ENCODE results near the gene PTPRS. TPM values are rescaled to one million over a fixed set of nuclear protein-coding genes. Genes with fewer than 3 reads are reported as not detected.
"Not testable (repeated sequence)": the region's sequence is repeated elsewhere in the genome, so short reads cannot be mapped to it uniquely, and the experiment has no call there.

PTPRS gene
- total RNA-seq, 1 donor from 2014 or later = 0.32 TPM

DNA sequence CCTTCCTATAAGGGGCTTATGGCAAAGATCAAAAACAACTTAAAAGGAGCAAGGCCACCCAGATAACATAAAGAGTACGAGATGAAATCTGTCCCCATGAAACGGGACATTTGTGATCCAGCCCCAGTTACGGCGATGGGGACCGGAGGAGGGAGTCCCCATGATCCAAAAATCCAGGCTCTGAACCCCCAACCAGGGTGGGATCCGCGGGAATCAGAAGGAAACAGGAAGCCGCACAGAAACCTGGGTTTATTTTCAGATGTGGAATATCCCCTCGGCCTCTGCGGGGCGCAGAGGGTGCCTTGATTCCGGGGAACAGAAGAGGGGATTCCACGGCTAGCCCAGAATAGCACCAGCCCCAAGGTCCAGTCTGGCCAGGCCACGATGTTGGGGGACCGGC is 5.0 kb downstream of the PTPRS start:
- intact Hi-C loops (cut with micrococcal nuclease) = no loop called here
- Mint-ChIP-seq H3K9me3 (no peaks in the 10 kb centered on the region), H3K36me3 (ENCODE audit: low read depth) (no peaks in the 10 kb centered on the region), H3K4me3 (ENCODE audit: low read depth) (no peak overlapping the region), H3K4me1 (ENCODE audit: low read depth) (peaks cover 6% of the 10 kb centered on the region), H3K27me3 (ENCODE audit: low read depth) (peaks cover 39% of the 10 kb centered on the region), H3K27ac (no peak overlapping the region)
- no peak for DNase-seq (ENCODE audit: low spot score)

DNA sequence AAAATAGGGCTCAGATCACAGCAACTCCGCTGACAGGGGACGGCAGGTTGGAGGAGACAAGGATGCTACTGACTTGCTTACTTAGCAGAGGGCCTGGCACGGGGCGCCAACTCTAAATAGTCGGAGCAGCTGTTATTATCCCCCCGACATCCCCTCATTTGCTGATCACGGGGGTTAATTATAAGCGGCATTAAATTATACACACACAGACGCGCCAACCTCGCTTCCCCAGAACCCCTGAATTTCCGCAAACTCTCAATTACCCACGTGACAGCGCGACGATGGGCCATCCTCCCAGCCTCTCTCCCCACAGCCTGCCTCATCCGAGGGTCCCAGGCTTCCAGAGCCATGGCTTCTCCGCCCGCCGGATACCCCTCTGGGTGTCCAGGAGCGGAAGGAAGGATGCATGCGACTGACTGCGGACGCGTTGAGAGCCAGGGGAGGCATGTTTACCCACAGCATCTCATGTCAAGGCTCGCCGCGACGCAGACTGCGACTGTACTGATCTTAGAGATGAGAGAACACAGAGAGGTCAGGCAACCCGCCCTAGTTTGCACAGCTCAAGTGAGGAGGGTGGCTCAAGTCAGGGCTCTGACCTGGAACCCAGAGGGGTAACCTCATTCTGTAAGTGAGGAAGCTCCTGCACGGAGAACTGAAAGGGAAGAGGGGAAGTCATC is 5.7 kb downstream of the PTPRS start:
- intact Hi-C loops (cut with micrococcal nuclease) = no loop called here
- no peaks in the 10 kb centered on the region for H3K36me3 Mint-ChIP-seq (ENCODE audit: low read depth)
- DNase-seq (ENCODE audit: low spot score) = no peak
- H3K4me3 Mint-ChIP-seq (ENCODE audit: low read depth) = no peak overlapping the region
- H3K4me1 Mint-ChIP-seq (ENCODE audit: low read depth) = peaks cover 6% of the 10 kb centered on the region
- H3K27me3 Mint-ChIP-seq (ENCODE audit: low read depth) = peaks cover 39% of the 10 kb centered on the region
- H3K27ac Mint-ChIP-seq = no peak overlapping the region
- H3K9me3 Mint-ChIP-seq = no peaks in the 10 kb centered on the region

DNA sequence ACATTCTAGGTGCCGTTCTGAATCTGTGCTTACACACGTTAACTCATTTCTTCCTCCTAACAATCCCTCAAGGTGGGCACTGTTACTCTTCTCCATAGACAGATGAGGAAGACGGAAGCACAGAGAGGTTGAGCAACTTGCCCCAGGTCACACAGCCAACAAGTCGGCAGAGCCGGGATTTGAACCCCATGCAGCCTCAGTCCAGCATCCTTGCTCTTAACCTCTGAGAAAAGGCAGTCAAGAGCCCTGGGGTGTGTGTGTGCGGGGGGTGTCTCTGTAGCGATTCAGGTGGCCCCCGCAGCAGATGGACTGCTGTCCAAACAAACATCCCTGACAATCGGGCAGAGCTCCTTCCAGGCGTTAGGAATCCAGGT is 6.3 kb downstream of the PTPRS start:
- no peak overlapping the region for H3K4me3 Mint-ChIP-seq (ENCODE audit: low read depth)
- H3K4me1 Mint-ChIP-seq (ENCODE audit: low read depth) = peaks cover 6% of the 10 kb centered on the region
- no peaks in the 10 kb centered on the region for H3K36me3 Mint-ChIP-seq (ENCODE audit: low read depth)
- peaks cover 38% of the 10 kb centered on the region for H3K27me3 Mint-ChIP-seq (ENCODE audit: low read depth)
- H3K9me3 Mint-ChIP-seq = no peaks in the 10 kb centered on the region
- intact Hi-C loops (cut with micrococcal nuclease) = no loop called here
- no peak for DNase-seq (ENCODE audit: low spot score)
- H3K27ac Mint-ChIP-seq = no peak overlapping the region

DNA sequence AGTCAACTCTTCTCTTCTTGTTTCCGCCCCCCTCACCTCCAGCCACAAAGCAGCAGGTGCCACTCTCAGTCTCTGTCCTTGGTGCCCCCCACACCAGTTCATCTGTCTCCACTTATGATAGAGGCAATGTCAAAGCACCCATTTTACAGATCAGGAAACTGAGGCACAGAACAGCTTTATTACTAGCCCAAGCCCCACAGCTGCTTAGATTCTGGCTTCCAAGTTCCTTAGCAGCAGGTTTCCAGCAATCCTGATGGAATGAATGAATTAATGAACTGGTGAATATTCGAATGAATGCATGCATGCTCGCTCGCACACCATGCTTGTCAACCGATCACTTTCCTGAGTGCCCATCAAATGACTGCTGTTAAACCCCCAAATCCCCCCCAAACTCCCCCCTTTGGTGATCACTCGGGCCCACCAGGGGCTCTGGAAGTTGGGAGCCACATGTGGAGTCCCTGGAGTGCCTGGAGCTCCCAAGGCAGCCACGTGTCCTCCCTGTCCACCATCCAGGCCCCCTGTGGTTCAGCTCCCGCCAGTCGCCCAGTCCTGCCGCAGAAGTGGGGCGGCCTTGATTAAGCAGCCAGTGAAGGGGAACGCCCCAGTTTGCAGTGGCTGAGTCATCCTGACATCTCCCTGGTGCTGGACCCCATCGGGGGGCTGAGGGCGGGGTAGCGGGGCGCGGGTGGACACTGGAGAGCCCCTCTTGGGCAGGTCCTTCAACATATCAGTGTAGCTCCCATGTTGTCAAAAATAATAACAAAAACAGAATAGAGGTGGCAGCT is 6.8 kb downstream of the PTPRS start:
- H3K27me3 Mint-ChIP-seq (ENCODE audit: low read depth) = peaks cover 32% of the 10 kb centered on the region
- no peaks in the 10 kb centered on the region for H3K36me3 Mint-ChIP-seq (ENCODE audit: low read depth)

DNA sequence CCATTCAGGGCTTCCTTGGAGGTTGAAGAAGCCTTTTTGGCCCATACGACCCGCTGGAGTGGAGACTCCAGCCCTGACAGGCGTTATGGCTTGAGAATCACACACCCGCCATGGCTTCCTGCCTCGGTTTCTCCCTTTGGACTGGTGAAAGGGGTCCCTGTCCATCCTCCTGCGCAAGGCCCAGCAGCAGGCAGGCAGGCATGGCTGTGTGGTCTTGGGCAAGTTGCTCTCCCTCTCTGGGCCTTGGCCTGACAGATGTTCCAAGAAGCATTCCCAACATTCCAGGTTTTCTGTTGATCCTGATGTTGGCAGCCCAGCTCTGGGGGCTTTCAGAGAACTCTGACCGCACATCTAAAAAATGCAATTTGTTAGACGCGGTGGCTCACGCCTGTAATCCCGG is 8.1 kb downstream of the PTPRS start:
- H3K27ac Mint-ChIP-seq = no peak overlapping the region
- H3K27me3 Mint-ChIP-seq (ENCODE audit: low read depth) = peaks cover 25% of the 10 kb centered on the region
- peaks cover 2% of the 10 kb centered on the region for H3K4me1 Mint-ChIP-seq (ENCODE audit: low read depth)
- intact Hi-C loops (cut with micrococcal nuclease) = no loop called here
- no peaks in the 10 kb centered on the region for H3K36me3 Mint-ChIP-seq (ENCODE audit: low read depth)
- no peak overlapping the region for H3K4me3 Mint-ChIP-seq (ENCODE audit: low read depth)
- no peak for DNase-seq (ENCODE audit: low spot score)
- H3K9me3 Mint-ChIP-seq = no peaks in the 10 kb centered on the region

More for the DNA sequence above, 6.8 kb downstream of the PTPRS start:
- DNase-seq (ENCODE audit: low spot score) = no peak
- intact Hi-C loops (cut with micrococcal nuclease) = no loop called here
- no peak overlapping the region for H3K4me3 Mint-ChIP-seq (ENCODE audit: low read depth)
- H3K9me3 Mint-ChIP-seq = no peaks in the 10 kb centered on the region
- H3K27ac Mint-ChIP-seq = no peak overlapping the region
- peaks cover 2% of the 10 kb centered on the region for H3K4me1 Mint-ChIP-seq (ENCODE audit: low read depth)

DNA sequence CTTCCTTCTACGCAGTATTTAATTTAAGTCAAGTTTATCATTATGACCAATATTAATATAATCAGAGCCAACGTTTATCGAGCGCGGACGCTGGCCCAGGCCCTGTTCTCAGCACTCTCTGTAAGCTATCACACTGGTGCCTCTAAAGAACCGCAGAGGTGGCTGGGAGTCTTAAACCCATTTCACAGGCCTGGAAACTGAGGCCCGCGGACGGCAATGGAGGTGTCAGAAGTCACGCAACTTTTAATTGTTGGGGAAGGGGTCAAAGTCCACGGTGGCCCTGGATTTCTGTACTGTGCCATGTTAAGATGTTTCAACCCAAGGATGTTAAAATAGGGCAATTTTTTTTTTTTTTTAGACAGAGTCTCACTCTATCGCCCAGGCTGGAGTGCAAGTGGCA is 8.8 kb downstream of the PTPRS start:
- Mint-ChIP-seq H3K4me3 (ENCODE audit: low read depth) (no peak overlapping the region), H3K4me1 (ENCODE audit: low read depth) (peaks cover 2% of the 10 kb centered on the region), H3K27ac (no peak overlapping the region), H3K27me3 (ENCODE audit: low read depth) (peaks cover 21% of the 10 kb centered on the region), H3K9me3 (no peaks in the 10 kb centered on the region), H3K36me3 (ENCODE audit: low read depth) (no peaks in the 10 kb centered on the region)
- no peak for DNase-seq (ENCODE audit: low spot score)
- intact Hi-C loops (cut with micrococcal nuclease) = no loop called here

DNA sequence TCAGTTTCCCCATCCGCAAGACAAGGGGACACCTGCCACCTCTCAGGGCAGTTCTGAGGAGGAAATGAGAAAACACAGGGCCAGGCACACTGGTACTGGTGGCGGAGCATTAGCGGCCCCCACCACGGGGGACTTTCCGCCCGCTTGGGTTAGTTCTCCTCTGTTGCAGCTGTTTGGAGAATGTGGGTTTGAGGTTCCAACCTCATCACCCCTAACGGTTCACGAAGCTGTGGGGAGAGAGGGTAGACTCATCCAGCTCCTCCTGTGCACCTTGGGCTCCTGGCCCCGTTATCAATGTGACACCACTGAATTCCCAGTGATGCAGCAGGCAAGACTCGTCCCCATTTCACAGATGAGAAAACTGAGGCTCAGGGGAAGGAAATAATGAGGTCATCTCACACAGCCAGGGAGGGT is 10.3 kb downstream of the PTPRS start:
- peaks cover 9% of the 10 kb centered on the region for H3K27me3 Mint-ChIP-seq (ENCODE audit: low read depth)
- H3K36me3 Mint-ChIP-seq (ENCODE audit: low read depth) = no peaks in the 10 kb centered on the region
- H3K27ac Mint-ChIP-seq = no peak overlapping the region
- H3K4me1 Mint-ChIP-seq (ENCODE audit: low read depth) = no peaks in the 10 kb centered on the region
- intact Hi-C loops (cut with micrococcal nuclease) = no loop called here
- H3K4me3 Mint-ChIP-seq (ENCODE audit: low read depth) = no peak overlapping the region
- no peaks in the 10 kb centered on the region for H3K9me3 Mint-ChIP-seq
- no peak for DNase-seq (ENCODE audit: low spot score)

DNA sequence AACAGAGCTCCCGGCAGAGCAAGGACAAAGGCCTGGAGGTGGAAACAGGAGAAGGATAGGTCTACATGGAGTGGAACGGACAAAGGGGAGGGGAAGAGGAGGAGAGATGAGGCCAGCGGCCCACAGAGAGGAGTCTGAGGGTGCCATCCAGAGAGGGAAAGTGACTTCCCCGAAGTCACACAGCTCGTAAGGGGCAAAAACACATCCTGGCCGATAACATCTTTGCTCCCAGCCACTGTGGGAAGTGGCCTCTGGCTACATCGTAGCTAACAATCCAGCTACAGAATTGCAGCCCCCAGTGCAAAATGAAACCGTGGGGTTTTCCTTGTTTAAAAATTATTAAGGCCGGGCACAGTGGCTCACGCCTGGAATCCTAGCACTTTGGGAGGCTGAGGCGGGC is 11.5 kb downstream of the PTPRS start:
- Mint-ChIP-seq H3K4me3 (ENCODE audit: low read depth) (no peak overlapping the region), H3K36me3 (ENCODE audit: low read depth) (no peaks in the 10 kb centered on the region)

DNA sequence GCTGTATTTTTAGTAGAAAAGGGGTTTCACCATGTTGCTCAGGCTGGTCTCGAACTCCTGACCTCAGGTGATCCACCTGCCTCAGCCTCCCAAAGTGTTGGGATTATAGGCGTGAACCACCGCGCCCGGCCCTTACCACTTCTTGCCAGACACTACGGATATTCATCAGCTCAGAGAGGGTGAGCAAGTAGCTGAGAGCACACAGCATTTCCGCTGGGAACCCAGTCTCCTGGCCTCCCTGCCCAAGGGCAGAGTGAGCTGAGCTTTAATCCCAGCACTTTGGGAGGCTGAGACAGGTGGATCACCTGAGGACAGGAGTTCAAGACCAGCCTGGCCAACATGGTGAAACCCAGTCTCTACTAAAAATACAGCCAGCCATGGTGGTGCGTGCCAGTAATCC is 12.2 kb downstream of the PTPRS start:
- H3K27ac Mint-ChIP-seq; H3K36me3 Mint-ChIP-seq (ENCODE audit: low read depth); H3K27me3 Mint-ChIP-seq (ENCODE audit: low read depth); H3K4me3 Mint-ChIP-seq (ENCODE audit: low read depth); DNase-seq (ENCODE audit: low spot score); H3K4me1 Mint-ChIP-seq (ENCODE audit: low read depth); intact Hi-C loops (cut with micrococcal nuclease); H3K9me3 Mint-ChIP-seq: not testable (repeated sequence)

More for the DNA sequence above, 11.5 kb downstream of the PTPRS start:
- H3K4me1 Mint-ChIP-seq (ENCODE audit: low read depth) = no peaks in the 10 kb centered on the region
- H3K27ac Mint-ChIP-seq = no peak overlapping the region
- no peak for DNase-seq (ENCODE audit: low spot score)
- intact Hi-C loops (cut with micrococcal nuclease) = no loop called here
- peaks cover 2% of the 10 kb centered on the region for H3K27me3 Mint-ChIP-seq (ENCODE audit: low read depth)
- H3K9me3 Mint-ChIP-seq = no peaks in the 10 kb centered on the region

DNA sequence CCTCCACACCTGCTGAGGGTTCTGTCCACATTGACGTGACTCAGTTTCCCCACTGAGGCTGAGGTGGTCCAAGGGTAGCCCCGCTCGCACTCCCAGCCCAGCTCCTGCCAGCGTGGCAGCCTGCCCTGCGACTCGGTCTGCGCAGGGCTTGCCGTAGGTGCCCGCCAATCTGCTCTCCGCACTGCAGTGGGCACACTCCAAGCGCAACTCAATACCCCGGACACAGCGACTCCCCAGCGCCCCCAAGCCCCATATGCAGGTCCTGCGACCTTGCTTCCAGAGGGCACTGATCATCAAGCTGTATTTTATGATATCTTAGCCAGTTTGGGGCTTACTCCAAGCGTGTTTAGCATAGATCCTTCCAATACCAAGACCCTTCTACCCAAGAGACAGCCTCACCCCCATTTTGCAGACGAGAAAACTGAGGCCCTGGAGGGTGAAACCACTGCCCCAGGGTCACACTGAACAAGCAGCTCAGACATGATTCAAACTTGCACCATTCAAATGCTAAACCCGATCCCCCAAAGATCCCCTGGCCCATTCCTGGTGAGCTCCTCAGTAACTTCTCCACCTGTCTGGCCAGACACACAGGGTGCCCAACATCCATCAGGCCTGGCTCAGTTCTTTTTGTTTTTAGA is 13.5 kb downstream of the PTPRS start:
- no peaks in the 10 kb centered on the region for H3K36me3 Mint-ChIP-seq (ENCODE audit: low read depth)
- intact Hi-C loops (cut with micrococcal nuclease) = no loop called here
- DNase-seq (ENCODE audit: low spot score) = no peak
- H3K27me3 Mint-ChIP-seq (ENCODE audit: low read depth) = peaks cover 2% of the 10 kb centered on the region
- H3K4me3 Mint-ChIP-seq (ENCODE audit: low read depth) = no peak overlapping the region
- no peaks in the 10 kb centered on the region for H3K9me3 Mint-ChIP-seq
- no peaks in the 10 kb centered on the region for H3K4me1 Mint-ChIP-seq (ENCODE audit: low read depth)
- no peak overlapping the region for H3K27ac Mint-ChIP-seq

DNA sequence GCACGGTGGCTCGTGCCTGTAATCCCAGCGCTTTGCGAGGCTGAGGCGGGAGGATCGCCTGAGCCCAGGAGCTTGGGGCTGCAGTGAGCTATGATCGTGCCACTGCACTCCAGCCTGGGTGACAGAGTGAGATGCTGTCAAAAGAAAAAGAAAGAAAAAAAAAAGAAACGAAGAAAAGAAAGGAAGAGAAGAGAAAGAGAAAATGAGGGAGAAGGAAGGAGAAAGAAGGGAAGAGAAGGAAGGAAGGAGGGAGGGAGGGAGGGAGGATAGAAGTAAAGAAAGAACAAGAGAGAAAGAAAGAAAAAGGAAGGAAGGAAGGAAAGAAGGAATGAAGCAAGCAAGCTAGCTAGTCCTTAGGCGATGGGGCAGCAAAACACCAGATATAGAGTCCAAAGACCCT is 14.1 kb downstream of the PTPRS start:
- Mint-ChIP-seq H3K4me1 (ENCODE audit: low read depth) (no peaks in the 10 kb centered on the region), H3K27me3 (ENCODE audit: low read depth) (peaks cover 2% of the 10 kb centered on the region), H3K27ac (no peak overlapping the region), H3K9me3 (no peaks in the 10 kb centered on the region), H3K36me3 (ENCODE audit: low read depth) (no peaks in the 10 kb centered on the region), H3K4me3 (ENCODE audit: low read depth) (no peak overlapping the region)
- DNase-seq (ENCODE audit: low spot score) = no peak
- intact Hi-C loops (cut with micrococcal nuclease) = no loop called here

DNA sequence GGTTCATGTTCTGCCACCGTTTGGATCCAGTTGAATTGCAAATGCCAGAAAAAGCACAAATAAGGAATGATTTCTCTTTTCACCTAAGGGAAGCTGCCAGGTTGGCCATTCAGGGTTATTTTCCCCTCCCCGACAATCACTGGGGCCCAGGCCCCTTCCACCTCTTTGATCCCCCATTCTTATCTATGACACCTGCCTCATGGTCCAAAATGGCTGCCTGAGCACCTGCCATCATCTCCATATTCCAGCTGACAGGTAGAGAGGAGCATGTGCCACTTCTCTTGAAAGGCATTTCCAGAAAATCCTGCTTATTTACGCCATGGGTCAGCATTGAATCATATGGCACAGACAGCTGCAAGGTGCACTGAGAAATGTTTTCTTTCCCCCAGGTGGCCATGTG is 15.7 kb downstream of the PTPRS start:
- intact Hi-C loops (cut with micrococcal nuclease) = no loop called here

DNA sequence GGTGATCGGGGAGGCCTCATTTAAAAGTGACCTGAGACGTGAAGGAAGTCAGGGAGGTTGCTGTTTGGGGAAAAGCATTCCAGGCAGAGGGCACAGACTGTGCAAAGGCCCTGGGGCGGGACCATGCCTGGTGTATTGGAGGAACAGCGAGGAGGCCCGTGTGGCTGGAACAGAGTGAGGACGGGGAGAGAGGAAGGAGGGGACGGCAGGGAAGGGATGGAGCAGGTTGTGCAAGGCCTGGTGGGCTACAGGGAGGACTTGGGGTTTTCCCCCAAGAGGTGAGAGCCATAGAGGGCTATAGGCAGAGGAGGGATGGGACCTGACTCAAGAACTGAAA is 17.2 kb downstream of the PTPRS start:
- no peak for DNase-seq (ENCODE audit: low spot score)
- intact Hi-C loops (cut with micrococcal nuclease) = no loop called here
- Mint-ChIP-seq H3K27me3 (ENCODE audit: low read depth) (peaks cover 4% of the 10 kb centered on the region), H3K9me3 (no peaks in the 10 kb centered on the region), H3K36me3 (ENCODE audit: low read depth) (no peaks in the 10 kb centered on the region), H3K4me3 (ENCODE audit: low read depth) (no peak overlapping the region), H3K27ac (no peak overlapping the region), H3K4me1 (ENCODE audit: low read depth) (no peaks in the 10 kb centered on the region)

More for the DNA sequence above, 15.7 kb downstream of the PTPRS start:
- Mint-ChIP-seq H3K36me3 (ENCODE audit: low read depth) (no peaks in the 10 kb centered on the region), H3K9me3 (no peaks in the 10 kb centered on the region), H3K27ac (no peak overlapping the region), H3K4me3 (ENCODE audit: low read depth) (no peak overlapping the region), H3K27me3 (ENCODE audit: low read depth) (peaks cover 4% of the 10 kb centered on the region), H3K4me1 (ENCODE audit: low read depth) (no peaks in the 10 kb centered on the region)
- no peak for DNase-seq (ENCODE audit: low spot score)
